Trophoblast cell (in vitro differentiated cells and primary cell): ENCODE measurements around the gene GAR1.

Experiments
- DNase-seq, 2 donors: peaks; one replicate each; pipeline ENCODE4 v3.0.0-alpha.2; 2016
- H2AFZ ChIP-seq: 2 replicates; pipeline ENCODE4 v1.6.1; 2013; ENCODE audit warnings: low read length, moderate library complexity, mild to moderate bottlenecking; ENCODE audit not compliant: insufficient read depth, poor library complexity
- H2AK5ac ChIP-seq: 2 replicates; pipeline ENCODE4 v1.6.1; 2013; ENCODE audit warnings: mild to moderate bottlenecking, low read length
- H2BK120ac ChIP-seq: 2 replicates; pipeline ENCODE4 v1.6.1; 2013; ENCODE audit warnings: low read length, mild to moderate bottlenecking, moderate library complexity; ENCODE audit not compliant: insufficient read depth, poor library complexity
- H2BK12ac ChIP-seq: 2 replicates; pipeline ENCODE4 v1.6.1; 2013; ENCODE audit warnings: mild to moderate bottlenecking, low read length, moderate library complexity
- H2BK5ac ChIP-seq: 2 replicates; pipeline ENCODE4 v1.6.1; 2013; ENCODE audit warnings: low read length, low read depth, moderate library complexity, mild to moderate bottlenecking; ENCODE audit not compliant: poor library complexity
- H3K14ac ChIP-seq: 2 replicates; pipeline ENCODE4 v1.6.1; 2013; ENCODE audit warnings: mild to moderate bottlenecking, low read length
- H3K18ac ChIP-seq: 2 replicates; pipeline ENCODE4 v1.6.1; 2013; ENCODE audit warnings: mild to moderate bottlenecking, low read length
- H3K23ac ChIP-seq: 2 replicates; pipeline ENCODE4 v1.6.1; 2013; ENCODE audit warnings: low read length
- H3K27ac ChIP-seq: 2 replicates; pipeline ENCODE4 v1.5.1; 2013; ENCODE audit warnings: low read depth, mild to moderate bottlenecking, inconsistent platforms, low read length, moderate library complexity
- H3K27me3 ChIP-seq: 2 replicates; pipeline ENCODE4 v1.6.1; 2013; ENCODE audit warnings: inconsistent platforms, mild to moderate bottlenecking, low read length, moderate library complexity; ENCODE audit not compliant: insufficient read depth
- H3K36me3 ChIP-seq, 2 experiments: 1 replicate in 1 of 2; 2 replicates in 1 of 2; pipeline ENCODE4 v1.6.1; 2013; ENCODE audit warnings: low read length in 2 of 2, mild to moderate bottlenecking in 2 of 2, moderate library complexity in 1 of 2; ENCODE audit not compliant: insufficient read depth in 2 of 2, control insufficient read depth in 1 of 2
- H3K4ac ChIP-seq: 2 replicates; pipeline ENCODE4 v1.6.1; 2013; ENCODE audit warnings: low read depth, mild to moderate bottlenecking, low read length, moderate library complexity
- H3K4me1 ChIP-seq, 2 experiments: 1 replicate in 1 of 2; 2 replicates in 1 of 2; pipeline ENCODE4 v1.6.1; 2013; ENCODE audit warnings: low read length in 2 of 2, mild to moderate bottlenecking in 2 of 2, moderate library complexity in 1 of 2; ENCODE audit not compliant: insufficient read depth in 2 of 2, control insufficient read depth in 1 of 2
- H3K4me2 ChIP-seq: 2 replicates; pipeline ENCODE4 v1.6.1; 2013; ENCODE audit warnings: inconsistent platforms, mild to moderate bottlenecking, low read length, moderate library complexity
- H3K4me3 ChIP-seq: 2 replicates; pipeline ENCODE4 v1.5.1; 2013; ENCODE audit warnings: mild to moderate bottlenecking, low read depth, low read length, inconsistent platforms
- H3K79me1 ChIP-seq: one replicate; pipeline ENCODE4 v1.6.1; 2013; ENCODE audit warnings: low read length
- H3K79me2 ChIP-seq: 2 replicates; pipeline ENCODE4 v1.6.1; 2013; ENCODE audit warnings: low read length, mild to moderate bottlenecking; ENCODE audit not compliant: control insufficient read depth, insufficient read depth, poor library complexity
- H3K9ac ChIP-seq: 2 replicates; pipeline ENCODE4 v1.6.1; 2013; ENCODE audit warnings: mild to moderate bottlenecking, low read length
- H3K9me3 ChIP-seq: 2 replicates; pipeline ENCODE4 v1.6.1; 2013; ENCODE audit warnings: low read depth, mild to moderate bottlenecking, control low read depth, inconsistent platforms, low read length; ENCODE audit not compliant: insufficient read depth
- H4K12ac ChIP-seq: 2 replicates; pipeline ENCODE4 v1.6.1; 2013; ENCODE audit warnings: low read depth, mild to moderate bottlenecking, low read length, moderate library complexity
- H4K8ac ChIP-seq: 2 replicates; pipeline ENCODE4 v1.6.1; 2013; ENCODE audit warnings: low read depth, mild to moderate bottlenecking, low read length, moderate library complexity
- H4K91ac ChIP-seq: one replicate; pipeline ENCODE4 v1.6.1; 2013; ENCODE audit warnings: low read depth, mild to moderate bottlenecking, low read length, moderate library complexity
- WGBS: extraction: QIAGEN DNeasy Blood & Tissue Kit; methylation state at CpG from one replicate; pipeline ENCODE4 v1.1.7; 2013; ENCODE audit warnings: missing lambda C conversion rate; ENCODE audit not compliant: insufficient read length, insufficient coverage; ENCODE audit errors: extremely low coverage; 5-methylcytosine and 5-hydroxymethylcytosine counted together

The GAR1 gene

DNA sequence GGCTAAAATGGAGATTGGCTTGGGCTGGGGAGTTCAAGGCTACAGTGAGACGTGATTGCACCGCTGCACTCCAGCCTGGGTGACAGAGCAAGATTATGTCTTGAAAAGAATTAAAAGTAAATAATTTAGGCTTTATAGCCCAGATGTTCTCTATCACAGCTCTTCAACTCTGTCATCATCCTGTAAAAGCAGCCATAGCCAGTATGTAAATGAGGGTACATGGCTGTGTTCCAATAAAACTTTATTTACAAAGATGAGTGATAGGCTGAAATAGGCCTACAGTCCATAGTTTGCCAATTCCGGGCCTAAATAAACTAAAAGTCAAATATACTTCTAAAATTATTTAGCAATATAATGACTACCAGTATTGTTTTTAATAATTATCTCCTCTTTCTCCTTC is 21.4 kb downstream of the GAR1 start:
- no CpG with 5 or more reads among the region's 3 CpGs for WGBS
- Histone ChIP-seq H4K12ac (no peak overlapping the region), H3K27ac (no peak overlapping the region), H3K9ac (no peak overlapping the region), H3K14ac (no peak overlapping the region), H2BK12ac (no peak overlapping the region), H4K8ac (no peak overlapping the region), H3K9me3 (no peaks in the 10 kb centered on the region), H3K36me3 (no peaks in the 10 kb centered on the region), H3K79me1 (no peaks in the 10 kb centered on the region), H3K18ac (no peak overlapping the region), H3K4me2 (no peak overlapping the region), H4K91ac (no peak overlapping the region), H3K4me1 (no peaks in the 10 kb centered on the region), H3K27me3 (no peaks in the 10 kb centered on the region), H3K4ac (no peak overlapping the region), H3K23ac (no peak overlapping the region), H3K4me3 (no peak overlapping the region), H2BK5ac (no peak overlapping the region), H2BK120ac (no peak overlapping the region), H2AFZ (no peak overlapping the region), H3K79me2 (no peaks in the 10 kb centered on the region), H2AK5ac (no peak overlapping the region)
- DNase-seq: no peak

DNA sequence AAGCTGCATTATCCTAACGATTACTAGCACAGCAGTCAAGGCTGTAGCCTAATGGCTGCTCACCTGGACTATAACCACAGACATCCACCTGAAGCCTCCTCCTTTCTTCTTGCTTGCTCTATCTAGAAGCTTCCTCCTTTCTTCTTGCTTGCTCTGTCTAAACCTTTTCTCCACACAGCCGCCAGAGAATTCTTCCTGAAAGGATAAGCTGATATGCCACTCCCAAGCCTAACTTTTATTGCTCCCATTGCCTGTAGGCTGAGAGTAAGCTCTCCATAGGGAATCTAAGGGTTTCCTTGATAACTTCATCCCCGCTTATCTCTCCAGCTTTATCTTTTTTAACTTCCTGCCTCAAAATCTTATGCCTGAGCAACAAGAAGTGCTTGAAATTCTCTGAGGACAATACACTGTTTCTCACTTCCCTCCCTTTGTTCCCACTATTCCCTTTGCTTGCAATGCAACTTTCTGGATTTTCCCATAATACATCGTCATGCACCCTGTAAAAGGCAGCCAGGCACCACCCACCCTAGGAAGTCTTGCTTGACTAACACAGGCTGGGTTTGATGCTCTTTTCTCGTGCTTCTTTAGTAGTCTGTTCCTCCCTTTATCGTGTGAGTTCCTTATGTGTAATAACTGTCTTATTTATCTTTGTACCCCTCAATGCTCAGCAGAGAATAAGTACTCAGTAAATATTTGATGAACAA is 31.0 kb downstream of the GAR1 start:
- H2BK120ac ChIP-seq: no peak overlapping the region
- H4K12ac ChIP-seq: no peak overlapping the region
- H3K4me2 ChIP-seq: no peak overlapping the region
- no peaks in the 10 kb centered on the region for H3K9me3 ChIP-seq
- H2AFZ ChIP-seq: no peak overlapping the region
- no peak overlapping the region for H3K4me3 ChIP-seq
- H3K27me3 ChIP-seq: no peaks in the 10 kb centered on the region
- WGBS: no CpG with 5 or more reads among the region's 6 CpGs
- H3K23ac ChIP-seq: no peak overlapping the region
- no peaks in the 10 kb centered on the region for H3K79me1 ChIP-seq
- H3K14ac ChIP-seq: no peak overlapping the region
- no peak for DNase-seq
- H3K4ac ChIP-seq: no peak overlapping the region
- H4K91ac ChIP-seq: no peak overlapping the region
- H4K8ac ChIP-seq: no peak overlapping the region
- H3K79me2 ChIP-seq: no peaks in the 10 kb centered on the region
- H3K9ac ChIP-seq: no peak overlapping the region
- H3K27ac ChIP-seq: no peak overlapping the region
- H3K18ac ChIP-seq: no peak overlapping the region
- no peak overlapping the region for H2BK12ac ChIP-seq
- H3K4me1 ChIP-seq: no peaks in the 10 kb centered on the region
- H2BK5ac ChIP-seq: no peak overlapping the region
- H3K36me3 ChIP-seq: no peaks in the 10 kb centered on the region
- H2AK5ac ChIP-seq: no peak overlapping the region

DNA sequence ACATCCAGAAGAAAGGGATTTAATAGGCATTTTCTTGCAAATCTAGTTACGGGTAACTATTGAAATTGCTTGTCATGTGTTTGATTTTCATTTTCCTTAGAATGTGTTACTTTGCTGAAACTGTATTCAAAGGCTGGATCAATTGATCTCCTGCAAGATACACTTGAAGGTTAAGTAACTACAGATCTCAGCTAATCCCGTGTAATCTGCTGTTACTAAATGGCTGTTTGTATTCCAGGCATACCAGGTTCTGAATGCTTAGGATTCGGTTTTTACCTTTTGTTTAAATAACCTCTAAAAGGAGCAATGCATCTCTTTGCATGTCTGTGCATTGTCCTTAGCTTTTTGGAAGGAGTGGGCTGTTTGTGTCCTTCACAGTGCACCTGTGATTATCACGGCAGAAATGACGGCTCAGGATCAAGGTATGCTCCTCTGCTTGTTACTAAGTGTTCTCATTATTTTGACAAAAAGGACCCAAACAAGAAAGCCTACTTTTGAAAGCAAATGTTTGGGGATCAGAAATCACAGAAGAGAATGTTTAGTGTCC is 32.4 kb downstream of the GAR1 start, which contains the start of gene LRIT3:
TSS of gene LRIT3 (plus strand) at position 212 of the 547 bp plus-strand sequence. CDS start at position 307, 95 bp downstream.
- Histone ChIP-seq H3K4me3 (no peak within 1 kb of the TSS), H3K4me2 (no peak within 1 kb of the TSS), H3K79me1 (no peaks in the 10 kb centered on the region), H2BK120ac (no peak within 1 kb of the TSS), H2AFZ (no peak within 1 kb of the TSS), H3K4me1 (no peaks in the 10 kb centered on the region), H3K79me2 (no peaks in the 10 kb centered on the region), H2BK12ac (no peak within 1 kb of the TSS), H3K9ac (no peak within 1 kb of the TSS), H3K27ac (no peak within 1 kb of the TSS), H3K23ac (no peak within 1 kb of the TSS), H2AK5ac (no peak within 1 kb of the TSS), H3K36me3 (no peaks in the 10 kb centered on the region), H3K9me3 (no peaks in the 10 kb centered on the region), H3K27me3 (no peaks in the 10 kb centered on the region), H4K91ac (no peak within 1 kb of the TSS), H3K14ac (no peak within 1 kb of the TSS), H2BK5ac (no peak within 1 kb of the TSS), H3K18ac (no peak within 1 kb of the TSS), H3K4ac (no peak within 1 kb of the TSS), H4K12ac (no peak within 1 kb of the TSS), H4K8ac (no peak within 1 kb of the TSS)
- no peak for DNase-seq
- no CpG with 5 or more reads among the region's 5 CpGs for WGBS

DNA sequence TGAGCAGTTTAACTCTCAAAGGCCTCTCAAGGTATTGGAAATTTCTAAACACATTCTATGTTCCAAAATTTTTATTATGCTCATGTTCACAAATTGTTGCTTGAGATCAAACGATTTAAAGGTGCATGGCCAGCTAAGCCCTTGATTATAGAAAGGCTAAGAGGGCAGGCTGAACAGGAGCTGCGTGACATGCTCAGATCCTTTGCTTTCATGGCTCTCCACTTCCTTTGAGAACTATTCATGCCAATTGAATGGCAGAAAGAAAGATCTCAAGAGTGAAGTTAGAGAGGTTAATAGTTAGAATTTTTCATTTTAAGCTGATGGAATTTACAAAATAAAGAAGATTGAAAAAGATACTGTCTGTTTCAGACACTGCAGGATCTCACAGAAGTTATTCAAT is 32.9 kb downstream of the GAR1 start:
- Histone ChIP-seq H2AFZ (no peak overlapping the region), H2BK120ac (no peak overlapping the region), H2AK5ac (no peak overlapping the region), H3K9me3 (no peaks in the 10 kb centered on the region), H3K36me3 (no peaks in the 10 kb centered on the region), H3K4ac (no peak overlapping the region), H3K4me1 (no peaks in the 10 kb centered on the region), H3K14ac (no peak overlapping the region), H3K79me2 (no peaks in the 10 kb centered on the region), H3K27ac (no peak overlapping the region), H3K79me1 (no peaks in the 10 kb centered on the region), H3K23ac (no peak overlapping the region), H3K27me3 (no peaks in the 10 kb centered on the region), H3K18ac (no peak overlapping the region), H2BK12ac (no peak overlapping the region), H4K91ac (no peak overlapping the region), H4K12ac (no peak overlapping the region), H3K4me2 (no peak overlapping the region), H3K4me3 (no peak overlapping the region), H2BK5ac (no peak overlapping the region), H4K8ac (no peak overlapping the region), H3K9ac (no peak overlapping the region)
- WGBS: no CpG with 5 or more reads among the region's 2 CpGs
- DNase-seq: no peak
